Fibroblast of mammary gland (primary cell): Measurements from ENCODE around the gene SFT2D3.

Source experiments
- DNase-seq: peaks from one replicate; pipeline ENCODE4 v3.0.0-alpha.2; 2010; ENCODE audit warnings: low read depth
- H3K4me3 ChIP-seq: 2 replicates; pipeline ENCODE4 v1.5.1; 2011; ENCODE audit warnings: low read depth, mild to moderate bottlenecking, low read length, moderate library complexity; ENCODE audit not compliant: control insufficient read depth
- TF ChIP-seq, protein P1 (sequence below): conservative IDR thresholded peaks from 2 replicates; pipeline ENCODE4 v1.5.1; 2011; ENCODE audit warnings: low read depth, low read length, inconsistent platforms; ENCODE audit not compliant: control insufficient read depth, insufficient read depth

SFT2D3 gene

DNA sequence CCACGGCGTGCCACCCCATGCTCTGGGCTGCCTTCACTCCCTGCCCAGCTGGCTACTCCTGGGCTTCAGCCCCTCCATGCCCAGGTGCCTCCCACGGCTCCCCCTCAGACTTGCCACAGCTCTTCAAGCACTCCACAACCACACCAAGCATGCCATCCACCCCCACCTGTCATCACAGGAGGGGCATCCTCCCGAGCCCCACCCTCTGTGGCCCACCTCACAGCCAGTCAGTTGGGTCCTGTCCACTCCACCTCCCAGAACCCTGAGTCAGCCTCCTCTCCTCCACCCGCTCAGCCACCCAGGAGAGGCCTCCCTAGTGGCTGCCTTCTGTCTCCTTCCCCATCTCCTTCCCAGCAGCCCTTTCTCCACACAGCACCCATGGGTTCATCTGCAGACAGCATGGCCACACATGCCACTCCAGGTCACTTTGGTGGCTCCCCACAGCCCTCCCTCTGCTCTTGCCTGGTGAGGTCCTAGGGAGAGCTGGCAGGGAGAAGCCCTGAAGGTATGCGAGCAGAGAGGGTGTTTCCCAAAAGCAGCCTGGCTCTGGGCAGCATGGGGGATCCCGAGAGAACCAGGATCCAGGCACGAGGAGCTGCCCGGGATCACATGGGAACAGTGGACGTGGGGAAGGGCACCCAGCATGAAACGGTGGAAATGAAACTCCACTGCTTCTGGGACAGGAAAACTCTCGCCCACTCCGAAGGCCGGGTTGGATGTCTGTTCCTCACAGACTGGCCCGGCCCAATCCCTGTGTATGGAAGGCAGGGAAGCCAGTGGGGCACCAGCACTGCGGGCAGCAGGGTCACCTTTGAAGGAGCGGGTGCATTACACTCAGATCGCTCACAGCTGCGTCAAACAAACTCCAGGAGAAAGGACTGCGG lies 28.7 kb upstream of the SFT2D3 start:
- DNase-seq = no peak
- H3K4me3 ChIP-seq = no peak overlapping the region
- TF ChIP-seq, protein P1, sequence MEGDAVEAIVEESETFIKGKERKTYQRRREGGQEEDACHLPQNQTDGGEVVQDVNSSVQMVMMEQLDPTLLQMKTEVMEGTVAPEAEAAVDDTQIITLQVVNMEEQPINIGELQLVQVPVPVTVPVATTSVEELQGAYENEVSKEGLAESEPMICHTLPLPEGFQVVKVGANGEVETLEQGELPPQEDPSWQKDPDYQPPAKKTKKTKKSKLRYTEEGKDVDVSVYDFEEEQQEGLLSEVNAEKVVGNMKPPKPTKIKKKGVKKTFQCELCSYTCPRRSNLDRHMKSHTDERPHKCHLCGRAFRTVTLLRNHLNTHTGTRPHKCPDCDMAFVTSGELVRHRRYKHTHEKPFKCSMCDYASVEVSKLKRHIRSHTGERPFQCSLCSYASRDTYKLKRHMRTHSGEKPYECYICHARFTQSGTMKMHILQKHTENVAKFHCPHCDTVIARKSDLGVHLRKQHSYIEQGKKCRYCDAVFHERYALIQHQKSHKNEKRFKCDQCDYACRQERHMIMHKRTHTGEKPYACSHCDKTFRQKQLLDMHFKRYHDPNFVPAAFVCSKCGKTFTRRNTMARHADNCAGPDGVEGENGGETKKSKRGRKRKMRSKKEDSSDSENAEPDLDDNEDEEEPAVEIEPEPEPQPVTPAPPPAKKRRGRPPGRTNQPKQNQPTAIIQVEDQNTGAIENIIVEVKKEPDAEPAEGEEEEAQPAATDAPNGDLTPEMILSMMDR = no peak

DNA sequence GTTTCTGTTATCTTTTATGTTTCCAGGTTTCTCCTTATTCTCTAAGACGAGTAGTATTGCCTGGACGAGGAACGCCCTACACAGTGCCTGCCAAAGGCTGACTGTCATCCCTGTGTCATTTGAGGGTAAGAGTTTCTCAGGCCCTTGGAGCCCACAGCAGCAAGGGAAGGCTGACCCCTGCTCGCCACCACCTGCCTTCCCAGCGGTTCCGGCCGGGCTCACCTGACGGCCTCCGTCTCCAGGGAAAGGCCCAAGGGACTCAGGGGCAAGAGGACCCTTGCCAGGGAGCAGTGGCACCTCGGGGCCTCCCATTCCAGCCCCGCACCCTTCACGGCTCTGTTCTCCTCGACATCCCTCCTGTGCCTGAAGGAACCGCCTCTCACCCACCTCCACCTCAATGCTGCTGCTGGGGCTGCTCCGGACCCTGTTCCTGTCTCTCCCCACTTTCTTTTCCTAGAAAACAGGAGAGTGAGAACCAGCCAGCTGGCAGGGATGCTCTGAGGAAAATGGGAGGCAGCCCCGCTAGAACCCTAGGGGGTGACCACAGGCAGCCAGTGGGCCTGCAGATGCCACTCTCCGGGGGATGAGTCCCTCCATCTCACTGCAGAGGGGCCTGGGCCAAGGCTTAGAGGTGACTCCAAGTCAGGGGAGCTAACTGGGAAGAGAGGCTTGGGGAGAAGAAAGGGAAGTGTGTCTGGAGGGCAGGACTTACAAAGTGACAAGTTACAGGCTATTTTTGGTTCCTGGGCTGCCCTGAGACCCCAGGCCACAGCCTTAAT lies 27.8 kb upstream of the SFT2D3 start:
- DNase-seq = no peak
- TF ChIP-seq, protein P1 = no peak
- H3K4me3 ChIP-seq = no peak overlapping the region

DNA sequence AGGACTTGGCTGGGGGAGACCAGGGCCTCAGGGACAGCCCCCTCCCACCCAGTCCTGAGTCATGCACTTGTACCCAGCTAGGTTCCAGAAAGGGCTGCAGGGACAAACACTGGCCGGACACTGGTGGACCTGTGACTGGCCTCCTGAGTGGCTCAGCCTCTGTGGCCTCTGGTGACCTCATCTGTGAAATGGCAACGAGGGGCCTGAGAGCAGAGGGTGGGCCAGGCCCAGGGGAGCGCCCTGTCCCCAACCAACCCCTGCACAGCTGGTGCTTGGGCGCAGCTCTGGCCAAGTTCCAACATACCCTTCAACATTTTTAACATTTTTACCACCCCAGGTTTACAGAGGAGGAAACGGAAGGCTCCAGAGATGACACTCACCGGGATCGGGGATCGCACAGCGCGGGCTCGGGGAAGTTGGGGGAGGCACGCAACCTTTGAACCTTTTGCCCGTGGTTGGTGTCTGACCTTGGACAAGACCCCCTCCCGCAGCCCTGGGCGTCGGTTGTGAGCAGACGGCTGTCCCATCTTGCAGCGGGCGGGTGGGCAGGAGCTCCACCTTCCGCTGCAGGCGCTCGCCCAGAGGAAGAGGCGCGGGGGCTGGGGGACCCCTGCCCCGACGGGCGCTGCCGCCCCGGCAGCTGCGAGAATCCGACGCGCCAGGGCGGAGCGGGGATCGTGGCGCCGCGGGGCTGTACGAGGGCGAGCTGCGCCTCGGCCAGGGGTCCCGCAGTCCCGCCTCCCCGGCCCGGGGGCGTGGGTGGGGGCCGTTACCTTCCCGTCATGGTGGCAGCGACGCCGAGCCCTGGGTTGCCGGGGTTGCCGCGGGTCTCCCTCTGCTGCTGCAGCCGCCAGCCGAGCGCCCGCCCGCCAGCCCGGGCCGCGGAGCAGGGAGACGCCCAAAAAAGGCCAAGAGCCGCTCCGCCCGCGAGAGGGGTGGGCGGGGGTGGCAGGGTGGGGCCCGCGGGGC lies 26.8 kb upstream of the SFT2D3 start:
- DNase-seq = no peak
- H3K4me3 ChIP-seq = peak overlapping the region; percentile 10
- TF ChIP-seq, protein P1 = no peak

DNA sequence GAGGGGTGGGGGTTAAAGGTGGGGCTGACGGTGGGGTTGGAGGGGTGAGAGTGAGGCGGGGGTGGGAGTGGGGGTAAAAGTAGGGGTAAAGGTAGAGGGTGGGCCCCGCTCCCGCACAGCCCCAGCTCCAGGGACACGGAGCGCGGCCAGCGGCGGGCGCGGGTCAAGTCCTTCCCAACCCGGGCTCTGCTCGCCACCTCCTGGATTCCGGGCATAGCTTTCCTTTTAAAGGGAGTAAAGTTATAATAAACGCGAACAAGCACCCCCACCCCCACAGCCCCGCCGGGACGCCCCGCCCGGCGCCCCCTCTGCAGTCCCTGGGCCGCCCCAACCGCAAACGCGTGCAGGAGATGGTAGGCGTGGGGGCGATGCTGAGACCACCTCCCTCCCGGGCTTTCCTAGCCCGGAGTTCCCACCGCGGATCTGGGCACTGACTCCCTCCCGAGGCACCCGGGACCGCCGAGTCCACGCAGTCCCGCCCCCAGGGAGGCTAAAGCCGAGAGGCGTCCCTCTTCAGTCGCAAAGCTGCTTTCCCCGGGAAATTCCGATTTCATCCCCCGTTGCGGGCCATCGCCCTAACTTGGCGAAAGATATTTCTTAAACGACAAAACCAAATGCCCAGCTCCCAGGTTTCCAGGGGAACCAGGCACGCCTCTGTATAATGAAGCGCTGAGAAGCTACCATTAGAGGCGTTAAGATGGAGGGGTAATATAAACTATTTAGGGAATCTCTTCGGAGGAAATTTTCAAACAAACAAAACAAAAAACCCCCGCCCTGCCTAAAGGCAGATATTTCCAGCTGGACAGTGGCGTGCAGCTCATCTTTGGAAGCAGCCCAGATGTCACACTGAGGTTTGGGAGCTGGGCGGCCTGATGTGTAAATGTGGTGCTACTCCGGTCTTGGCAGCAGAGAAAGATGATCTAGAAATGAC lies 25.7 kb upstream of the SFT2D3 start, which contains the start of gene LIMS2:
Gene LIMS2 (minus strand): TSS at position 200 of the 931 bp plus-strand sequence. CDS start 506 bp downstream, outside the sequence.
- H3K4me3 ChIP-seq = peak within 1 kb of the TSS; percentile 31
- TF ChIP-seq, protein P1 = peak; percentile 2
- peak; percentile 33 for DNase-seq

DNA sequence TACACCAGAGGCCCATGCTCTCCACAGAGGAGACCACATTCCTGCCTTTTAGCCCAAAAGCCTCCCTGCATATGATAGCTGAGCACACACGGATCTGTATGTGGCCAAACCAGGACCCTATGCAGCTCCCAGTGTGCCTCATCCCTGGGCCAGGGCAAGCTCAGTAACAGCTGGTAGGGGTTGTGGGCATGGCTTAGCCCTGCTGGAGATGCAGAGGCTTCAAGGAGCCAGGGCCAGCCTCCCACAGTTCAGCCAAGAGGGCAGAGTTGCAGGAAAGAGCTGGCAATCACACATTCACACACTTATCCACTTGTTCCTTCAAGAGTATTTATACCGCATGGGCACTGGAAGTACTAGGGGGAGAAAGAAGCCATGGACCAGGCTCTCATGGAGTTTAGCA lies 24.4 kb upstream of the SFT2D3 start:
- TF ChIP-seq, protein P1 = no peak
- H3K4me3 ChIP-seq = no peak overlapping the region
- no peak for DNase-seq

DNA sequence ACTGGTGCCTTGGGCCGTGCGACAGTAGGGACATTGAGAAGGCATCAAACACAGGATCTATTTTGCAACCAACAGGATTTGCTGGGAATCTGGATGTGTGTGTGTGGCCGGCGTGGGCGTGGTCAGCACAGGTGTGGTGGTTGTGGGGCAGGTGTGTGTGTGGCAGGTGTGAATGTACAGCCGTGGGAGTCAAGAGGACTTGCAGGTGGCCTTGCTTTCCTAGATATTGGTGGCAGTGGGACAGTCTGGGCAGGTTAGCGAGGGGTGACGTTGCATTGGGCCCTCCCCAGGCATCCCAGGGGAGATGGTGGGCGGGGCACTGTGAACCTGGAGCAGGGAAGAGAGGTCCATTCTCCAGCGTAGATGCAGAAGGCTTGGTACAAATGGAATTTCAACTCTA lies 22.8 kb upstream of the SFT2D3 start:
- no peak overlapping the region for H3K4me3 ChIP-seq
- DNase-seq = no peak
- TF ChIP-seq, protein P1 = no peak
